Panc1 (cell line): ENCODE results near the gene ZNF764. TPM values are rescaled to one million over a fixed set of nuclear protein-coding genes. Genes with fewer than 3 reads are reported as not detected.

ENCODE experiments used
- ATAC-seq: fragments of 200-7000 bp; cut with Tn5 transposase; 2 replicates; pipeline ENCODE4 v1.9.1; 2020; ENCODE audit warnings: mild to moderate bottlenecking, moderate library complexity
- BruUV-seq: library from RNA; stranded (reverse); fragments of 400-500 nt; replicated peaks from 2 replicates; lab custom pipeline; 2021; lab: Mats Ljungman, UMichigan
- CTCF ChIA-PET: fragments of 300-600 bp; sonication (Branson Sonifier 250); formaldehyde crosslinking; loops from one replicate; lab custom pipeline; 2022; ENCODE audit warnings: antibody characterized with exemption; lab: Charles Lee
- POLR2A ChIA-PET: fragments of 300-600 bp; sonication (Branson Sonifier 250); formaldehyde crosslinking; loops from one replicate; lab custom pipeline; 2022; ENCODE audit warnings: antibody characterized with exemption; lab: Charles Lee
- DNase-seq: peaks from one replicate; pipeline ENCODE4 v3.0.0-alpha.2; 2010; ENCODE audit warnings: low read depth, low spot score
- H3K27ac ChIP-seq: 2 replicates; pipeline ENCODE4 v1.5.1; 2011; ENCODE audit warnings: mild to moderate bottlenecking, low read length, inconsistent platforms
- H3K27me3 ChIP-seq: fragments of 200-500 bp; sonication (Bioruptor generic); 2 replicates; pipeline ENCODE4 v1.6.0; 2014; ENCODE audit warnings: low read length, inconsistent platforms; ENCODE audit not compliant: control insufficient read depth, insufficient read depth
- H3K36me3 ChIP-seq: fragments of 200-500 bp; sonication (Bioruptor generic); 2 replicates; pipeline ENCODE4 v1.5.1; 2014; ENCODE audit warnings: inconsistent platforms, mild to moderate bottlenecking, low read length, moderate library complexity; ENCODE audit not compliant: control insufficient read depth, insufficient read depth
- H3K4me1 ChIP-seq: 2 replicates; pipeline ENCODE4 v1.5.1; 2011; ENCODE audit warnings: inconsistent platforms, mild to moderate bottlenecking, low read length, moderate library complexity; ENCODE audit not compliant: control insufficient read depth, insufficient read depth
- H3K4me3 ChIP-seq, 2 experiments: 2 replicates each; pipeline ENCODE4 v1.5.1; 2011 to 2012; ENCODE audit warnings: low read depth in 2 of 2, low read length in 2 of 2, mild to moderate bottlenecking in 2 of 2, inconsistent platforms in 1 of 2, moderate library complexity in 1 of 2
- H3K9me3 ChIP-seq: fragments of 200-500 bp; sonication (Bioruptor generic); 2 replicates; pipeline ENCODE4 v1.5.1; 2014; ENCODE audit warnings: low read depth, mild to moderate bottlenecking, inconsistent platforms, low read length, moderate library complexity; ENCODE audit not compliant: control insufficient read depth, insufficient read depth
- CTCF ChIP-seq: fragments of 450-650 bp; IDR thresholded peaks from 2 replicates; pipeline ENCODE4 v1.5.1; 2017; ENCODE audit warnings: mild to moderate bottlenecking
- POLR2AphosphoS5 ChIP-seq: IDR thresholded peaks from 2 replicates; pipeline ENCODE4 v1.6.1; 2012; ENCODE audit warnings: mild to moderate bottlenecking, low read depth, low read length, moderate library complexity
- REST ChIP-seq, 2 experiments: IDR thresholded peaks; 2 replicates each; pipeline ENCODE4 v1.6.1; 2011 to 2012; ENCODE audit warnings: low read depth in 2 of 2, control low read depth in 1 of 2, low read length in 1 of 2, mild to moderate bottlenecking in 1 of 2, moderate library complexity in 1 of 2; ENCODE audit not compliant: insufficient read depth in 1 of 2
- SIN3A ChIP-seq: IDR thresholded peaks from 2 replicates; pipeline ENCODE4 v1.6.1; 2012; ENCODE audit warnings: low read depth, mild to moderate bottlenecking, low read length, moderate library complexity, borderline replicate concordance; ENCODE audit not compliant: insufficient read depth
- TCF7L2 ChIP-seq: IDR thresholded peaks from 2 replicates; pipeline ENCODE4 v1.6.1; 2011; ENCODE audit warnings: mild to moderate bottlenecking, low read depth, low read length, inconsistent platforms
- in situ Hi-C: cut with HindIII; loops from 2 replicates; pipeline ENCODE4 v1.10.0; 2016; ENCODE audit warnings: low sequenced_read_pairs, low pct_unique_long_range_greater_than_20kb
- intact Hi-C: fragments of 100-400 bp; cut with micrococcal nuclease; formaldehyde crosslinking; loops from one replicate; pipeline ENCODE4 v1.10.0; 2022; ENCODE audit not compliant: unreplicated experiment
- total RNA-seq: library from RNA; stranded (reverse); gene quantifications from one replicate; pipeline ENCODE4 v1.2.1, GENCODE V29; 2021; ENCODE audit not compliant: unreplicated experiment

ZNF764 gene
- total RNA-seq, 1 experiment from 2014 or later: 16.7 TPM

DNA sequence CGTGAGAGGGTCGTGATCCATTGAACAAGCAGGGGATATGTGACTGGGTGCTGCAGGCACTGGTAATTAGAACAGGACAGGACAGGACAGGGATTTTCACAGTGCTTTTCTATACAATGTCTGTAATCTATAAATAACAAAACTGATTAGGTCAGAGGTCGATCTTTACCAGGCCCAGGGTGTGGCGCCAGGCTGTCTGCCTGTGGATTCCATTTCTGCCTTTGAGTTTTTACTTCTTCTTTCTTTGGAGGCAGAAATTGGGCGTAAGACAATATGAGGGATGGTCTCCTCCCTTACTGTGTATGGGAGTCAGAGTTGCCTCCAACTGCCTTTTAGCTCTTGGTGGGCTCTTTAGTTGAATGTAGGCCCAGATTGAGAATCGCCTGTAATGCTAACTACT is 1.5 kb upstream of the ZNF764 start:
- intact Hi-C loops: no loop called here
- no peak for ATAC-seq
- ChIA-PET POLR2A (no interaction called here), CTCF (no interaction called here)
- TF ChIP-seq POLR2AphosphoS5: no peak
- no peak overlapping the region for H3K4me3 ChIP-seq
- peak overlapping the region; percentile 85 for H3K27ac ChIP-seq
- H3K36me3 ChIP-seq: no peaks in the 10 kb centered on the region
- in situ Hi-C loops: no loop called here
- peaks cover 9% of the 10 kb centered on the region; the same call in 1 of the 2 replicates for H3K4me1 ChIP-seq
- no TSS peak for BruUV-seq
- H3K27me3 ChIP-seq: no peaks in the 10 kb centered on the region
- no peak for DNase-seq
- no peaks in the 10 kb centered on the region for H3K9me3 ChIP-seq

DNA sequence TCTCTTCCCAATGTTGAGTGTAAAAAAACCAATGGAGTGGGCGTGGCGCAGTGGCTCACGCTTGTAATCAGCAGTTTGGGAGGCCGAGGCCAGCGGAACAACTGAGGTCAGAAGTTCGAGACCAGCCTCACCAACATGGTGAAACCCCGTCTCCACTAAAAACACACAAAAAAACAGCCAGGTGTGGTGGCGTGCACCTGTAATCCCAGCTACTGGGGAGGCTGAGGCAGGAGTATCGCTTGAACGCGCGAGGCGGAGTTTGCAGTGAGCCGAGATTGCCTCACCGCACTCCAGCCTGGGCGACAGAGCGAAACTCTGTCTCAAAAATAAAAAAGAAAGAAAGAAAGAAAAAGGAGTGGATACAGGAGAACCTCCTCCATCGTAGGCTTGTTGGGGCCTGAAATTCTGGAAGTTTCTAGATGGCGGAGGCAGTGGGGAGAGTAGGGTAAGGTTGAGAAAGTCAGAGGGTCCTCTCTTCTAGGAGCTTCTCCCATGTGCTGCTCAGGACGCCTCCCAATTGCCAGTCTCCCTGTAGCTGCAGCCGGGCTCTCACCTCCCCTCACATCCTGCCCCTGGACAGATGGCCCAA is 709 bp upstream of the ZNF764 start:
- CTCF ChIA-PET: interaction anchor here (0.6 to 1.3 kb wide), 3 partner anchors 36 to 129 kb away, joined by 3 to 6 read pairs (median 3); partner anchors contain the start of gene DCTPP1
- ATAC-seq (no peak; the same call in 1 of the 2 replicates), DNase-seq (no peak)
- Histone ChIP-seq H3K27ac (peak overlapping the region; percentile 85), H3K27me3 (no peaks in the 10 kb centered on the region), H3K4me3 (peak overlapping the region; percentile 56 to 82), H3K36me3 (no peaks in the 10 kb centered on the region), H3K4me1 (peaks cover 9% of the 10 kb centered on the region; the same call in 1 of the 2 replicates), H3K9me3 (no peaks in the 10 kb centered on the region)
- TF ChIP-seq CTCF: no peak
- no peak for TF ChIP-seq POLR2AphosphoS5
- TF ChIP-seq TCF7L2: no peak
- TF ChIP-seq SIN3A: no peak
- TF ChIP-seq REST (IDR thresholded peaks at IDR 0.05; ENCODE audit: insufficient read depth in 1 of 2, low read depth in 2 of 2, low read length in 1 of 2): no peak
- intact Hi-C loops (no loop called here), in situ Hi-C loops (no loop called here)
- BruUV-seq: no TSS peak
- POLR2A ChIA-PET: interaction anchor here (0.6 to 0.9 kb wide), 3 partner anchors 13 to 159 kb away, joined by 3 to 4 read pairs (median 4); partner anchors contain the start of gene ZNF688

- Histone ChIP-seq H3K4me1 (peaks cover 9% of the 10 kb centered on the region; the same call in 1 of the 2 replicates), H3K4me3 (peak overlapping the region; percentile 78 to 82), H3K36me3 (no peaks in the 10 kb centered on the region), H3K9me3 (no peaks in the 10 kb centered on the region), H3K27me3 (no peaks in the 10 kb centered on the region), H3K27ac (peak overlapping the region; percentile 90)
- no peak for TF ChIP-seq SIN3A
- TF ChIP-seq POLR2AphosphoS5: no peak
- no peak for TF ChIP-seq TCF7L2
- no peak for TF ChIP-seq CTCF
- no peak for TF ChIP-seq REST (IDR thresholded peaks at IDR 0.05; ENCODE audit: insufficient read depth in 1 of 2, low read depth in 2 of 2, low read length in 1 of 2)
- POLR2A ChIA-PET: interaction anchor here (0.6 to 0.7 kb wide), 2 partner anchors 63 to 133 kb away, joined by 4 to 6 read pairs; no protein-coding TSS in a partner anchor
- ATAC-seq: no peak
- CTCF ChIA-PET: interaction anchor here (1.3 kb wide), 1 partner anchor 41 kb away, joined by 6 read pairs; no protein-coding TSS in a partner anchor
- intact Hi-C loops (no loop called here), in situ Hi-C loops (no loop called here)
- no TSS peak for BruUV-seq
- DNase-seq: no peak
These were observed 542 bp downstream of the ZNF764 start for GRCh38 chr16:30557707-30557956.
